Loucy (cell line): ENCODE measurements around the gene MFSD6.
A peak's percentile ranks its signal among the peaks of the same experiment; 100 is the strongest.

ENCODE experiments used
- H2AFZ ChIP-seq: fragments of 200-600 bp; sonication (generic); 2 replicates; pipeline ENCODE4 v1.6.0; 2016; ENCODE audit warnings: antibody characterized with exemption, mild to moderate bottlenecking, low read length, moderate library complexity
- H3F3A ChIP-seq: fragments of 200-600 bp; 2 replicates; pipeline ENCODE4 v1.6.0; 2016; ENCODE audit warnings: antibody characterized with exemption, low read depth, mild to moderate bottlenecking
- H3K27me3 ChIP-seq: fragments of 200-600 bp; sonication (generic); 2 replicates; pipeline ENCODE4 v1.6.1; 2014; ENCODE audit warnings: low read length, mild to moderate bottlenecking; ENCODE audit not compliant: insufficient read depth, poor library complexity, severe bottlenecking
- H3K36me3 ChIP-seq: fragments of 200-600 bp; sonication (generic); 2 replicates; pipeline ENCODE4 v1.6.1; 2016; ENCODE audit warnings: low read length; ENCODE audit not compliant: insufficient read depth
- H3K4me1 ChIP-seq: fragments of 200-600 bp; sonication (generic); 2 replicates; pipeline ENCODE4 v1.5.1; 2014; ENCODE audit warnings: low read length, mild to moderate bottlenecking; ENCODE audit not compliant: insufficient read depth, poor library complexity, severe bottlenecking
- H3K4me2 ChIP-seq: fragments of 200-600 bp; sonication (generic); 2 replicates; pipeline ENCODE4 v1.6.0; 2014; ENCODE audit warnings: antibody characterized with exemption, low read length, low read depth, mild to moderate bottlenecking; ENCODE audit not compliant: poor library complexity, severe bottlenecking
- H3K4me3 ChIP-seq: fragments of 200-600 bp; sonication (generic); 2 replicates; pipeline ENCODE4 v1.5.1; 2014; ENCODE audit warnings: low read length, mild to moderate bottlenecking, mixed read lengths; ENCODE audit not compliant: poor library complexity, severe bottlenecking
- H3K79me2 ChIP-seq: fragments of 200-600 bp; sonication (generic); 2 replicates; pipeline ENCODE4 v1.6.1; 2014; ENCODE audit warnings: low read length; ENCODE audit not compliant: insufficient read depth
- H3K9ac ChIP-seq: fragments of 200-600 bp; sonication (generic); 2 replicates; pipeline ENCODE4 v1.6.0; 2014; ENCODE audit warnings: mild to moderate bottlenecking, low read depth, low read length, moderate library complexity; ENCODE audit not compliant: poor library complexity, severe bottlenecking
- H3K9me2 ChIP-seq: fragments of 200-600 bp; sonication (generic); replicated peaks from 2 replicates; pipeline ENCODE4 v1.6.1; 2016; ENCODE audit warnings: low read depth, low read length, mixed read lengths
- H3K9me3 ChIP-seq: fragments of 200-600 bp; sonication (generic); 2 replicates; pipeline ENCODE4 v1.6.1; 2014; ENCODE audit warnings: mild to moderate bottlenecking, antibody characterized with exemption, low read length, low read depth; ENCODE audit not compliant: insufficient read depth
- H4K20me1 ChIP-seq: fragments of 200-600 bp; sonication (generic); 2 replicates; pipeline ENCODE4 v1.6.0; 2014; ENCODE audit warnings: antibody characterized with exemption, low read length, mild to moderate bottlenecking; ENCODE audit not compliant: insufficient read depth, poor library complexity, severe bottlenecking
- EZH2phosphoT487 ChIP-seq: fragments of 200-600 bp; IDR thresholded peaks from 2 replicates; pipeline ENCODE4 v1.6.1; 2018; ENCODE audit warnings: antibody characterized with exemption, mild to moderate bottlenecking, moderate library complexity, borderline replicate concordance
- TF ChIP-seq, protein P1 (sequence below): fragments of 200-600 bp; sonication (generic); conservative IDR thresholded peaks from 2 replicates; pipeline ENCODE4 v1.5.1; 2014; ENCODE audit warnings: mild to moderate bottlenecking, antibody characterized with exemption, low read length

MFSD6 gene

GRCh38 chr2:190532581-190532980 lies 124.4 kb downstream of the MFSD6 start:
- peaks cover 39% of the 10 kb centered on the region for H3K79me2 ChIP-seq
- H3K9ac ChIP-seq = peak overlapping the region; percentile 94
- no peaks in the 10 kb centered on the region for H3K36me3 ChIP-seq
- H4K20me1 ChIP-seq = no peaks in the 10 kb centered on the region
- peak overlapping the region; percentile 83 for H3K4me3 ChIP-seq
- no peaks in the 10 kb centered on the region for H3K9me2 ChIP-seq
- H3K9me3 ChIP-seq = no peaks in the 10 kb centered on the region
- peak overlapping the region; percentile 88 for H3K4me2 ChIP-seq
- H2AFZ ChIP-seq = no peak overlapping the region
- H3K27me3 ChIP-seq = no peaks in the 10 kb centered on the region
- H3F3A ChIP-seq = peaks cover 9% of the 10 kb centered on the region
- no peak for TF ChIP-seq EZH2phosphoT487
- TF ChIP-seq, protein P1, sequence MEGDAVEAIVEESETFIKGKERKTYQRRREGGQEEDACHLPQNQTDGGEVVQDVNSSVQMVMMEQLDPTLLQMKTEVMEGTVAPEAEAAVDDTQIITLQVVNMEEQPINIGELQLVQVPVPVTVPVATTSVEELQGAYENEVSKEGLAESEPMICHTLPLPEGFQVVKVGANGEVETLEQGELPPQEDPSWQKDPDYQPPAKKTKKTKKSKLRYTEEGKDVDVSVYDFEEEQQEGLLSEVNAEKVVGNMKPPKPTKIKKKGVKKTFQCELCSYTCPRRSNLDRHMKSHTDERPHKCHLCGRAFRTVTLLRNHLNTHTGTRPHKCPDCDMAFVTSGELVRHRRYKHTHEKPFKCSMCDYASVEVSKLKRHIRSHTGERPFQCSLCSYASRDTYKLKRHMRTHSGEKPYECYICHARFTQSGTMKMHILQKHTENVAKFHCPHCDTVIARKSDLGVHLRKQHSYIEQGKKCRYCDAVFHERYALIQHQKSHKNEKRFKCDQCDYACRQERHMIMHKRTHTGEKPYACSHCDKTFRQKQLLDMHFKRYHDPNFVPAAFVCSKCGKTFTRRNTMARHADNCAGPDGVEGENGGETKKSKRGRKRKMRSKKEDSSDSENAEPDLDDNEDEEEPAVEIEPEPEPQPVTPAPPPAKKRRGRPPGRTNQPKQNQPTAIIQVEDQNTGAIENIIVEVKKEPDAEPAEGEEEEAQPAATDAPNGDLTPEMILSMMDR = no peak
- peaks cover 57% of the 10 kb centered on the region for H3K4me1 ChIP-seq

DNA sequence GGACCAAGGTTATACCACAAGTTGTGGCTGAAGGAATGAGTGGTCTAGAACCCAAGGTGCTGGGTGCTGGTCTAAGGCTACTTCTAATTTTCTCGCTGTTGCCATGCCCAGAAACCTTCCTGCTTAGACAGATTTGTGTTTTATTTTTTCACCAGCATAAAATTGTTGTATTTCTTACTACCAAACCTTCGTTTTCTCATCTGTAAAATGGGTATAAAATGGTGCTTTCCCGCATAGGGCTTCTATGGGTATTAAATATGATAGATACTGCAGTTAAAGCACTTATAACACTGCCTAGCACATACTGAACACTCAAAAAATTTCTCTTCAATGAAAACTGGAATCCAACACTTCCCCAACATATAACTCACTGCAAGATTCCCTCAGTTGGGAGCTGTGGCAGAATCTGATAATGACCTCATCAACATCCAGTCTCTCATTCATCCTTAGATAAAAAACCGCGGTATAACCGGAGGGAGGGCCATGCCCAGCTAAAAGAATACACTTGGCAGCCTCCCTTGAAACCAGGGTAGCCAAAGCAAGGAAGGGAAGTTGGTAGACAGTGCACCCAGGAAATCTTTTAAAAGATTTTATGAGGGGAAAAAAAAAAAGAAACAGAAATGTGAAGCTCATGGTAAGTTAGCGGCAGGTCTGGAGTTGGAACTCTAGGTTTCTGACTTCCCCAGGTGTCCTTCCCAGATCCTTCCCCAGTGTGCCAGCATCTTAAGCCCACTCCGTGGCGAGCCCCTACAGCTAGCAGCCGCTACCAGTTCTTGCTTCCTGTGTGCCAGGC lies 125.2 kb downstream of the MFSD6 start:
- Histone ChIP-seq H4K20me1 (no peaks in the 10 kb centered on the region), H3K9ac (peak overlapping the region; percentile 94), H3K4me3 (peak overlapping the region; percentile 83), H3K9me3 (0 out of 2 replicates have a peak, but pooled peaks cover 4% of the 10 kb centered on the region), H3F3A (peaks cover 9% of the 10 kb centered on the region), H3K27me3 (no peaks in the 10 kb centered on the region), H3K79me2 (peaks cover 39% of the 10 kb centered on the region), H2AFZ (peak overlapping the region; percentile 76; the same call in 1 of the 2 replicates), H3K4me1 (peaks cover 57% of the 10 kb centered on the region), H3K4me2 (peak overlapping the region; percentile 88), H3K36me3 (no peaks in the 10 kb centered on the region), H3K9me2 (no peaks in the 10 kb centered on the region)
- TF ChIP-seq EZH2phosphoT487 = no peak
- TF ChIP-seq, protein P1 = no peak

DNA sequence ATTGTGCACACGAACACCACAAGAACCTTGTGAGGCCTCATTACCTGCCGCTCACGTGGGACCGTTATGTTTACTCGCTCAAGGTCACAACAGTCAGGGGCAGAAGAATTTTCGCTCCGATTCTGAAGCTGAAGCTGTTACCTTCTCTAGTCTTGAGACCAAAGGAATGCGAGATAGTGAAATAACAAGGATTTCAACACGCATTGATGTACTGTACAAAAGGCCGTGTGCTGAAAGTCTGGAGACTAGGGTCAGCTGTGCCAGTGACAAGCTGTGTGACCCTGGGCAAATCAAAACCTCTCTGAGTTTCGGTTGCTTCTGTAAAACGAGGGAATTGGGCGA lies 125.8 kb downstream of the MFSD6 start:
- Histone ChIP-seq H3K36me3 (no peaks in the 10 kb centered on the region), H3K9ac (peak overlapping the region; percentile 94), H3K27me3 (no peaks in the 10 kb centered on the region), H4K20me1 (no peaks in the 10 kb centered on the region), H3K9me3 (0 out of 2 replicates have a peak, but pooled peaks cover 4% of the 10 kb centered on the region), H3K4me1 (peaks cover 57% of the 10 kb centered on the region), H3K79me2 (peaks cover 39% of the 10 kb centered on the region), H3F3A (peaks cover 9% of the 10 kb centered on the region), H3K4me2 (peak overlapping the region; percentile 88), H3K4me3 (peak overlapping the region; percentile 83), H3K9me2 (no peaks in the 10 kb centered on the region), H2AFZ (peak overlapping the region; percentile 76)
- TF ChIP-seq, protein P1 = no peak
- no peak for TF ChIP-seq EZH2phosphoT487
